HUES64 (cell line): ENCODE results near the gene ALMS1.
"Not testable (repeated sequence)": the region's sequence is repeated elsewhere in the genome, so short reads cannot be mapped to it uniquely, and the experiment has no call there.

Source experiments
- H3K27ac ChIP-seq: 2 replicates; pipeline ENCODE4 v1.7.0; 2013; ENCODE audit warnings: low read depth, low read length, inconsistent platforms
- H3K27me3 ChIP-seq: 2 replicates; pipeline ENCODE4 v1.6.1; 2013; ENCODE audit warnings: mild to moderate bottlenecking, low read length; ENCODE audit not compliant: insufficient read depth
- H3K36me3 ChIP-seq: 2 replicates; pipeline ENCODE4 v1.6.1; 2013; ENCODE audit warnings: mild to moderate bottlenecking, low read length; ENCODE audit not compliant: insufficient read depth
- H3K4me1 ChIP-seq: 2 replicates; pipeline ENCODE4 v1.6.1; 2013; ENCODE audit warnings: mild to moderate bottlenecking, low read length, moderate library complexity; ENCODE audit not compliant: insufficient read depth
- H3K4me3 ChIP-seq: 2 replicates; pipeline ENCODE4 v1.5.1; 2013; ENCODE audit warnings: mild to moderate bottlenecking, low read length, moderate library complexity
- H3K9ac ChIP-seq: 2 replicates; pipeline ENCODE4 v1.6.1; 2013; ENCODE audit warnings: mild to moderate bottlenecking, low read depth, low read length
- H3K9me3 ChIP-seq: 2 replicates; pipeline ENCODE4 v1.6.1; 2013; ENCODE audit warnings: low read depth, low read length; ENCODE audit not compliant: insufficient read depth
- WGBS: fragments of 150-250, 120-280 bp; methylation state at CpG from one replicate; pipeline ENCODE4 v1.1.7; 2013; ENCODE audit warnings: missing lambda C conversion rate; 5-methylcytosine and 5-hydroxymethylcytosine counted together

Gene ALMS1

DNA sequence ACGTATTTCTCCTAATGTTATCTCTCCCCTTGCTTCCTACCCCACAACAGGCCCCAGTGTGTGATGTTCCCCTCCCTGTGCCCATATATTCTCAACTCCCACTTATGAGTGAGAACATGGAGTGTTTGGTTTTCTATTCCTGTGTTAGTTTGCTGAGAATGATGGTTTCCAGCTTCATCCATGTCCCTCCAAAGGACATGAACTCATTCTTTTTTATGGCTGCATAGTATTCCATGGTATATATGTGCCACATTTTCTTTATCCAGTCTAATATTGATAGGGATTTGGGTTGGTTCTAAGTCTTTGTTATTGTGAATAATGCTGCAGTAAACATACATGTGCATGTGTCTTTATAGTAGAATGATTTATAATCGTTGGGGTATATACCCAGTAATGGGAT, 119.2 kb downstream of the ALMS1 start:
- not testable (repeated sequence) for H3K9me3 ChIP-seq

DNA sequence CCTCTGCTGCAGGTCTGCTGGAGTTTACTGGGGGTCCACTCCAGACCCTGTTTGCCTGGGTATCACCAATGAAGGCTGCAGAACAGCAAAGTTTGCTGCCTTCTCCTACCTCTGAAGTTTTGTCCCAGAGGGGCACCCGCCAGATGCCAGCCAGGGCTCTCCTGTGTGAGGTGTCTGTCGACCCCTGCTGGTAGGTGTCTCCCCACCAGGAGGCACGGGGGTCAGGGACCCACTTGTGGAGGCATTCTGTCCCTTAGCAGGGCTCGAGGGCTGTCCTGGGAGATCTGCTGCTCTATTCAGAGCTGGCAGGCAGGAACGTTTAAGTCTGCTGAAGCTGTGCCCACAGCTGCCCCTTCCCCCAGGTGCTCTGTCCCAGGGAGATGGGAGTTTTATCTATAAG, 124.8 kb downstream of the ALMS1 start:
- H3K36me3 ChIP-seq, H3K4me1 ChIP-seq, H3K4me3 ChIP-seq, H3K9ac ChIP-seq, H3K9me3 ChIP-seq, H3K27ac ChIP-seq, H3K27me3 ChIP-seq: not testable (repeated sequence)
- 87% methylated on average over 5 of the region's 5 CpGs for WGBS

More for the DNA sequence above, 119.2 kb downstream of the ALMS1 start:
- not testable (repeated sequence) for H3K4me1 ChIP-seq, H3K4me3 ChIP-seq, H3K36me3 ChIP-seq, H3K27ac ChIP-seq, H3K9ac ChIP-seq, H3K27me3 ChIP-seq
- WGBS: 100% methylated on average over 2 of the region's 2 CpGs

DNA sequence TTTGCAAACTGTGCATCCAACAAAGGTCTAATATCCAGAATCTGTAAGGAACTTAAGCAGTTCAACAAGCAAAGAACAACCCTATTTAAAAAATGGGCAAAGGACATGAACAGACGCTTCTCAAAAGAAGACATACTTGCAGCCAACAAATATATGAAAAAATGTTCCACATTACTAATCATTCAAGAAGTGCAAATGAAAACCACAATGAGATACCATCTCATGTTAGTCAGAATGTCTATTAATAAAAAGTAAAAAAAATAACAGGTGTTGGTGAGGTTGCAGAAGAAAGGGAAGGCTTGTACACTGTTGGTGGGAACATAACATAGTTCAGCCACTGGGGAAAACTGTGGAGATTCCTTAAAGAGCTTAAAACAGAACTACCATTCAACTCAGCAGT, 130.4 kb downstream of the ALMS1 start:
- no peak overlapping the region for H3K9ac ChIP-seq
- 97% methylated on average over 1 of the region's 1 CpG for WGBS

DNA sequence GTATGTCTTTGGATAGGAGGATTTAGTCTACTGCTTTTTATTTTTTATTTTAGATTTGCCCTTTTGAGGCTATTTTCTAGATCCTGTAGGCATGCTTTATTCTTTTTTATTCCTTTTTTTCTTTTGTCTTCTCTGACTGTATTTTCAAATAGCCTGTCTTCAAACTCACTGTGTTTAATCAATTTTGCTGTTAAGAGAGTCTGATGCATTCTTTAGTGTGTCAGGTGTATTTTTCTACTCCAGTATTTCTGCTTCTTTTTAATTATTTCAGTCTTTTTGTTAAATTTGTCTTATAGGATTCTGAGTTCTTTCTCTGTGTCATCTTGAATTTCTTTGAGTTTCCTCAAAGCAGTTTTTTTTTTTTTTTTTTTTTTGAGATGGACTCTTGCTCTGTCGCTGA, 143.1 kb downstream of the ALMS1 start:
- Histone ChIP-seq H3K9ac (no peak overlapping the region), H3K4me1 (no peaks in the 10 kb centered on the region), H3K9me3 (peaks cover 61% of the 10 kb centered on the region), H3K27me3 (no peaks in the 10 kb centered on the region), H3K36me3 (peaks cover 43% of the 10 kb centered on the region; the same call in 1 of the 2 replicates), H3K4me3 (no peak overlapping the region), H3K27ac (no peak overlapping the region)
- 100% methylated on average over 1 of the region's 1 CpG for WGBS

More for the DNA sequence above, 130.4 kb downstream of the ALMS1 start:
- no peaks in the 10 kb centered on the region for H3K4me1 ChIP-seq
- H3K36me3 ChIP-seq: peaks cover 17% of the 10 kb centered on the region
- no peaks in the 10 kb centered on the region for H3K27me3 ChIP-seq
- H3K9me3 ChIP-seq: no peaks in the 10 kb centered on the region
- H3K4me3 ChIP-seq: no peak overlapping the region
- no peak overlapping the region for H3K27ac ChIP-seq

DNA sequence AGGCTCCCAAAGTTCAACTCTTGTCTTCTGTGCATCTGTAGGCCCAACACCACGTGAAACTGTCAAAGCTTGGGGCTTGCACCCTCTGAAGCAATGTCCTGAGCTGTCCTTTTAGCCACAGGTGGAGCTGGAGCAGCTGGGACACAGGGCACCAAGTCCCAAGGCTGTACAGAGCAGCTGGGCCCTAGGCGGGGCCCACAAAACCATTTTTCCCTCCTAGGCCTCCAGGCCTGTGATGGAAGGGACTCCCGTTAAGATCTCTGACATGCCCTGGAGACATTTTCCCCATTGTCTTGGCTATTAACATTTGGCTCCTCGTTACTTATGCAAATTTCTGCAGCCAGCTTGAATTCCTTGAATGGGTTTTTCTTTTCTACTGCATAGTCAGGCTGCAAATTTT, 145.1 kb downstream of the ALMS1 start:
- 94% methylated on average over 4 of the region's 4 CpGs for WGBS

DNA sequence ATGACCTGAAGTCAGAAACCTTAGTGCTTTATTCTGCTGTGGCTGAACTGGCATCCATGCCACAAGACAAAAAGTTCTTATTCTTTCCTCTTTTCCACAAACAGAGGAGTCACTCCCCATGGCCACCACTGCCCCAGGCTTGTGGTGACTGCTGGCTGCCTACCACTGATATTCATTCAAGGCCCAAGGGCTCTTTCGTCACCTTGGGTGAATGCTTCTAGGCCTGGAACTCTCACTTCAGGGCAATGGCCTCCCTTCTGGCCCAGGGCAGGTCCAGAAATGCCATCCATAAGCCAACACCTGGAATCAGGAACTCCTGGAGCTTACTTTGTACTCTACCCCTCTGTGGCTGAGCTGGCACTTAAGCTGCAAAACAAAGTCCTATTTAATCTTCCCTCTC, 146.7 kb downstream of the ALMS1 start:
- Histone ChIP-seq H3K4me1 (no peaks in the 10 kb centered on the region), H3K9ac (no peak overlapping the region), H3K4me3 (no peak overlapping the region), H3K9me3 (peaks cover 68% of the 10 kb centered on the region), H3K36me3 (peaks cover 65% of the 10 kb centered on the region), H3K27ac (no peak overlapping the region), H3K27me3 (no peaks in the 10 kb centered on the region)
- 94% methylated on average over 1 of the region's 1 CpG for WGBS

More for the DNA sequence above, 145.1 kb downstream of the ALMS1 start:
- H3K36me3 ChIP-seq: peaks cover 49% of the 10 kb centered on the region
- not testable (repeated sequence) for H3K9ac ChIP-seq, H3K27me3 ChIP-seq, H3K4me3 ChIP-seq, H3K4me1 ChIP-seq, H3K27ac ChIP-seq
- peaks cover 55% of the 10 kb centered on the region for H3K9me3 ChIP-seq

DNA sequence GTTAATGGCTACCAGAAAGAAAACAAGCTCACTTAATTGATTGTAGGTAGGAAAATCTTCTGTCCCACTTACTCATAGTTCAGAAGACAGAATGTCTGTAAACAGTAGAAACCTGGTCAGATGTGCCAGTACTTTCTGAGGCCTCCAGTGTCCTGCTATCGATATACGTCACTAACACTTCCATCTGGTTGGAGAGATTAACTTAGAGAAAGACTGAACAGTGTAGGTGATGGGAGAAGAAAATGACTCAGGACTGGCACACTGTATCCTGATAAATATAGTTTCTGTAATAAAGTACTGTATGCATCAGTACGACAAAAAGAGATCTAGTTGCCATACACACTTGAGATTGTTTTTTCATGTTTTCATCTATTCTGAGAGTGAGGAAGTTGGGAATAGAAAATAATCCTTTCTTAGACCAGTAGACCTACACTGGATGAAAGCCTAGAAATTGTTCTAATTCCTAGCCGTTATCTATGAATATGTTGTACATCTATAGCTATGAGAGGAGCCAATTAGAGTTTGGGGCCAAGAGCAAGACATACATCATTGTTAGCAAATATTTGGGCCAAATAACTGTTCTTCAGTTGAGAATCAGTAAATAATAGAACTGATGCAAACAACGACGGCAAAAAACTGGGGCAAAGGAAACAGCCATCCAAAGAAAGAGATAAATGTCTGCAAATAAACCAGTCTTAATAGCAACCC, 150.7 kb downstream of the ALMS1 start:
- H3K4me1 ChIP-seq: no peaks in the 10 kb centered on the region
- H3K9me3 ChIP-seq: peaks cover 40% of the 10 kb centered on the region
- H3K36me3 ChIP-seq: peaks cover 64% of the 10 kb centered on the region
- H3K27ac ChIP-seq: no peak overlapping the region
- WGBS: 100% methylated on average over 5 of the region's 6 CpGs
- no peak overlapping the region for H3K9ac ChIP-seq
- H3K4me3 ChIP-seq: no peak overlapping the region
- H3K27me3 ChIP-seq: no peaks in the 10 kb centered on the region

DNA sequence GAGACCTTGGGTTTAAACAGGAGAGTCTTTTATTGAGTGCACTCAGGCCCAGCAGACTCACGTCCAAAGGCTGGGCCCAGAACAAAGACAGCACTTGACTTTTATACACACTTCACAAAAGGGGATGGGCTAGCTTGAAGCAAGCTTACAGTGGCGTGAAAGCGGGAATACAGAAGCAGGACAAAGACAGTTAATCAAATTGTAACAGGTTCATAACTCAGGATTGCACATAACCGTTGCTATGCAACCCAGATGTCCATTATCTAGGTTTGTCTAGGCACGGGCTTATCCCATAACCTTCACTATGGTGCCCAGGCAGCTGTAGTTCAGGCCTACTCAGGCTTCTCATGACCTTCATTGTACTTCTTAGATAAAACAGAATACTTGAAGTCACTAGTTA, 175.2 kb downstream of the ALMS1 start:
- H3K27ac ChIP-seq: not testable (repeated sequence)
- peaks cover 24% of the 10 kb centered on the region for H3K36me3 ChIP-seq
- 95% methylated on average over 5 of the region's 5 CpGs for WGBS

DNA sequence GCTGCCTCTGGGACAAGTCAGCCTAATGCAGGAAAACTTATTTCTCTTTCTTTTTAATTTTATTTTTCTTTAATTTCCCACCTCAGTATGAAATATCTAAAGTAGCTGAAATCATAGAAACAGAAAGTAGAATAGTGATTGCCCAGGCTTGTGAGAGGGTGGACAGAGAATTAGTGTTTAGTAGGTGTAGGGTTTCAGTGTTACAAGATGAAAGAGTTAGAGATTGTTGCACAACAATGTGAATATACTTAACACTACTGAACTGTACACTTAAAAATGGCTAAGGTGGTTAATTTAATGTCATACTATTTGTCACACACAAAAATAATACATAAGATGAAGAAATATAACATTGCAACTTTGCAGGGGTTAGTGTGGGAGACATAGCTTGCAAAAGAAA, 175.8 kb downstream of the ALMS1 start:
- Histone ChIP-seq H3K9me3 (no peaks in the 10 kb centered on the region), H3K27ac (no peak overlapping the region), H3K9ac (no peak overlapping the region), H3K4me3 (no peak overlapping the region), H3K36me3 (peaks cover 24% of the 10 kb centered on the region), H3K4me1 (peaks cover 4% of the 10 kb centered on the region; the same call in 1 of the 2 replicates), H3K27me3 (no peaks in the 10 kb centered on the region)

More for the DNA sequence above, 175.2 kb downstream of the ALMS1 start:
- H3K27me3 ChIP-seq, H3K4me3 ChIP-seq, H3K4me1 ChIP-seq, H3K9ac ChIP-seq, H3K9me3 ChIP-seq: not testable (repeated sequence)

DNA sequence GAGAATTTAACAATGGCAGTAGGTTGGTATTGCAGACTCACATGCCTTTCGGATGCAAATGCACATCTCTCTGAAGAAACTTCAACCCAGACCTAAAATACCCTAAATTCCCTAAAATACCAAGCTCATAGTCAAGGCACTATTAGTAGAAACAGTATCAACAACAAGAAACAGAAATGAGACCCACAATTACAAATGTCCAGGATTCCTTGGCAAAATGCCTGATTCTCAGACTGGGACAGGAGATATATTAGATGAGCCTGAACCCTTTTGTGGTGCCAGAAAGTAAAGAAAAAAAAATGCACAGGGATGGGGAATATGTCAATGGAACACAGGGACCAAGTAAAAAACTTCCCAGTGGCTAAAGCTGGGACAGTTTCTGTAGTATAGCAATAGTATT, 179.3 kb downstream of the ALMS1 start:
- Histone ChIP-seq H3K9ac (no peak overlapping the region), H3K9me3 (no peaks in the 10 kb centered on the region), H3K4me3 (no peak overlapping the region), H3K27me3 (no peaks in the 10 kb centered on the region), H3K4me1 (no peaks in the 10 kb centered on the region; the same call in 1 of the 2 replicates), H3K27ac (no peak overlapping the region), H3K36me3 (peaks cover 12% of the 10 kb centered on the region)
- WGBS: 88% methylated on average over 1 of the region's 1 CpG

DNA sequence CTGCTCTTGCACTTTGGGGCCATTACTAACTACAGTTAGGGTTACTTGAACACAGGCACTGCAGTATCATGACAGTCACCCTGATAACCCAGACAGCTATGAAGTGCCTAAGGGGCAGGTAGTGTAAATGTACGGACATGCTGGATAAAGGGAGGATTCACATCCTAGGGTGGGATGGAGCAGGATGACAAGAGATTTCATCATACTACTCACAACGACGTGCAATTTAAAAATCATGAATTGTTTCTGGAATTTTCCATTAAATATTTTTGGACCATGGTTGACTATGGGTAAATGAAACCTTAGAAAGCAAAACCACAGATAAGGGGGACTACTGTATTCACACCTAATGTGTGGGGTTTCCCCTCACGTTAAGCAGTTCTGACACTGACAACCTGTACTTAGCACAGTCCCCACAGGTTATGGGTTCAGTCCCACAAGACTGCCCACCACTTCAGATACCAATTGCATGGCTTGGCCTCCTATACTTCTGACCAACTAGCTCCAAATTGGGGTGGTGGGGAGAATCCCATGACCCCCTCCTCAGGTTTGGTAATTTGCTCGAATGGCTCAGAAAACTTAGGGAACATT, 180.7 kb downstream of the ALMS1 start:
- no peak overlapping the region for H3K27ac ChIP-seq
- 88% methylated on average over 3 of the region's 5 CpGs for WGBS

More for the DNA sequence above, 180.7 kb downstream of the ALMS1 start:
- H3K36me3 ChIP-seq: peaks cover 3% of the 10 kb centered on the region; the same call in 1 of the 2 replicates
- no peaks in the 10 kb centered on the region for H3K9me3 ChIP-seq
- H3K4me1 ChIP-seq: no peaks in the 10 kb centered on the region; the same call in 1 of the 2 replicates
- H3K27me3 ChIP-seq: no peaks in the 10 kb centered on the region
- no peak overlapping the region for H3K9ac ChIP-seq
- H3K4me3 ChIP-seq: no peak overlapping the region
